ENCODE results near the gene PSMD4. TPM values are rescaled to one million over a fixed set of nuclear protein-coding genes. Genes with fewer than 3 reads are reported as not detected.
A peak's percentile ranks its signal among the peaks of the same experiment; 100 is the strongest.
"Not testable (repeated sequence)": the region's sequence is repeated elsewhere in the genome, so short reads cannot be mapped to it uniquely, and the experiment has no call there.

Gene PSMD4
- 164 TPM for total RNA-seq
- long read RNA-seq, transcript PSMD4-202 (10 exons, 1,350 nt): major isoform, 108 of 130 reads
- long read RNA-seq, transcript PSMD4-201 (10 exons, 1,333 nt): minor isoform, 11 of 130 reads
- long read RNA-seq, partial matches to known transcripts: 2 of 130 reads
- long read RNA-seq, other reads (novel, unspliced or antisense): 9 of 130 reads

DNA sequence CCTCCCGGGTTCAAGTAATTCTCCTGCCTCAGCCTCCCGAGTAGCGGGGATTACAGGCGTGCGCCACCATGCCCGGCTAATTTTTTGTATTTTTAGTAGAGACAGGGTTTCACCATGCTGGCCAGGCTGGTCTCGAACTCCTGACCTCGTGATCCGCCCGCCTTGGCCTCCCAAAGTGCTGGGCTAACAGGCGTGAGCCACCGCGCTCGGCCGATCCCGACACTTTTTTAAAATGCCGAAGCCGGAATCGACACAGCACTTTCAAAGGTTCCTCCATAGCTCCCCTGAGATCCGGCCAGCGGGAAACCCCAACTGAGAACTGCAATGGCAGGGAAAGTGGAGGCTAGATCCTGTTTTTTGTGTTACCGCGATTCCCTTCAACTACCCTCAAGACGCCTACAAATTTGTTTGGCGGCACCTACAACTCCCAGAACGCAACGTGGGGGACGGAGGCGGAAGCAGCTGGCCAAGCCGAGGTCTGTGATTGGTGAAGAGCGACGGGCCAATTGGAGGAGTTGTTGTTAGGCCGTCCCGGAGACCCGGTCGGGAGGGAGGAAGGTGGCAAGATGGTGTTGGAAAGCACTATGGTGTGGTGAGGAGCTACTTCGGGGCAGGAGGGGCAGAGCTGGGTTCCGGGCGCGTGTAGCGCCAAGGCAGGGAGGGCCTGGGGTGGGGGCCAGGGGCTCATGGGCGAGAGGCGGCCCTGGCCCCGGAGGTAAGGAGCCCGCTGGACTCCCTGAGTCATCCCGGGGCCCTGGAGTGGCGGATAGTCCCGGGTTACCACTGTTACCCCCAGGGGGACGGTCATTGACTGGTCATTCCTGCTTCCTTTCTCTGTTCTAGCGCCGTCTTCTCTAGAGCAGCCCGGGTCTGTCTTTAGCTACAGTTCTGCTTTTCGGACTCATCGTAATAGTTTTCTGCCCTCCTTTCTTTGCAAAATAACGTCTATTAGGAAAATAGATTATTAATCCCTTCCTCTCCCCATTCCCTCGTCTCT, at the start of gene PSMD4:
Gene PSMD4 (plus strand): TSS at position 518 of the 997 bp plus-strand sequence. CDS start 49 bp downstream, at position 567.
- peak; percentile 95 for DNase-seq (ENCODE audit: missing footprints)
- peak; percentile 99 for ATAC-seq
- intact Hi-C loops (cut with DNase I): loop anchor here (2.0 to 10.0 kb wide), 2 partner anchors 56 to 160 kb away; partner anchors contain the start of gene PIP5K1A

DNA sequence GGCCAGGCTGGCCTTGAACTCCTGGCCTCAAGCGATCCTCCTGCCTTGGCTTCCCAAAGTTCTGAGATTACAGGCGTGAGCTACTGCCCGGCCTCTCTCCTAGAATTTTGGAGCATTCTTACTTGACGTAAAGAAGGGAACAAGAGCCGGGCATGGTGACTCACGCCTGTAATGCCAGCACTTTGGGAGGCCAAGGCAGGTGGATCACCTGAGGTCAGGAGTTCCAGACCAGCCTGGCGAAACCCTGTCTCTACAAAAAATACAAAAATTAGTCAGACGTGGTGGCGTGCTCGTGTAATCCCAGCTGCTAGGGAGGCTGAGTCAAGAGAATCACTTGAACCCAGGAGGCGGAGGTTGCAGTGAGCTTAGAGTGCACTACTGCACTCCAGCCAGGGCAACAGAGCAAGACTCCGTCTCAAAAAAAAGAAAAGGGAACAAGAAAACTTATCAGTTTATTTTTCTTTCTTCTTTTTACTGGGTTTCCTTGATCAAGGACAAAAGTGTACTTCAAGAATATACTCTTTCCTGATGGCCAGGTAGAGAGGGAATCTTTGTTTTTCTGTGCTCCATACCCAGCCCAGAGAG, 49.1 kb upstream of the PSMD4 start:
- DNase-seq (ENCODE audit: missing footprints); ATAC-seq; intact Hi-C loops (cut with DNase I): not testable (repeated sequence)

DNA sequence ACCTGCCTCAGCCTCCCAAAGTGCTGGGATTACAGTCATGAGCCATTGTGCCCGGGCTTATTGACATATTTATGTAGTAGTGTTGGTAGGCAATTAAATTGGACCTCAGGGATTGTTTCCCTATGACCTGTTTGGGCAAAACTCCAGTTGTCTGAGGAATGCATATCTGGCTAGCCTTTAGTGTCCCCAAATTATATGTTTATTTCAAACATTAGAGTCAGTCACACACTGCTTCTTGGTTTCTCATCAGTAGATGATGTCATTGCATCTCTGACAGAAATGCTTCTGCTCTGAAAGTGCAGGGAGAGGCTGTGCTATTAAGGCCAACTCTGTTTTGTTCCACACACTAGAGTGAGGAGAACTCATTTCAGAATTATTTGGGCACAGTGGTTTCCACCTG, 43.7 kb upstream of the PSMD4 start:
- ATAC-seq (no peak), DNase-seq (ENCODE audit: missing footprints) (no peak)
- intact Hi-C loops (cut with DNase I): no loop called here

DNA sequence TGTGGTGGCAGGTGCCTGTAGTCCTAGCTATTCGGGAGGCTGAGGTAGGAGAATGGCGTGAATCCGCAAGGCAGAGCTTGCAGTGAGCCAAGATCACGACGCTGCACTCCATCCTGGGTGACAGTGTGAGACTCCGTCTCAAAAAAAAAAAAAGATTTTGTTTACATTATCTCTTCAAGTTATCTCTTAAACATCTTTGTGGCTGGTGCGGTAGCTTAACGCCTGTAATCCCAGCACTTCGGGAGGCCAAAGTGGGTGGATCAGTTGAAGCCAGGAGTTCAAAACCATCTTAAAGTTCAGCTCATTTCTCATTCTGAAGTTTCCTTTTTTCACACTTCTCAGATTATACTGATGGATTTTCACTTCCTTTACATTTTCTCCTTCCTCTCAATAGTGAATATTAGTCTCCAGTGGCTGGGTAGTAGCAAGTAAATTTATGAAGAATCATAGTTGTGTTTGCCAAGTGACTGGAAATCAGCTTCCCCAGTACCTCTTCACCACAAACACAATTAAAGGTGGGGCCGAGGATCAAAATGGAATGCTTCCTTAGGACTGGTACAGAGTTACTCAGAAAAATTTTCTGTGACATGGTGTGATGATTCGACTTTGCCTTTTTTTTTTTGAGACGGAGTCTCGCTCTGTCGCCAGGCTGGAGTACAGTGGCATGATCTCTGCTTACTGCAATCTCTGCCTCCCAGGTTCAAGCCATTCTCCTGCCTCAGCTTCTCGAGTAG, 42.4 kb upstream of the PSMD4 start:
- intact Hi-C loops (cut with DNase I): no loop called here
- DNase-seq (ENCODE audit: missing footprints) (no peak), ATAC-seq (no peak)

DNA sequence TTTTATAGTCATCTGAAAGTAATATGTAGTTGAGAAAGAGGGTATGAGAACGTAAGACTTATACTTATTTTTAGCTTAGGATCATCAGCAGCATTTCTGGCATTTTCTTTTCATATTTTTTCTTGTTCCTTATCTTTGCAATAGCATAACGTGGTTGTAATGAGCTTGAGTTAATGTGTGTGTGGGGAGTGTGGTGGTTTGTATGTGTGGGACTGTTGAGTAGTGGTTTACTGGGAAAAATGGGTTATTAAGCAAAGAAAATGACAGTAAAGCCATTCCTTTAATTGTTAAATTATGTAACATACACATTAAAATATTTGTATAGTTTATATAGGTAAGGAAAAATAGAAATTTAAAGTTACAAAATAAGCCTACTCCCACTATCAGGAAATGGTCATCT, 41.0 kb upstream of the PSMD4 start:
- DNase-seq (ENCODE audit: missing footprints) (no peak), ATAC-seq (no peak)
- intact Hi-C loops (cut with DNase I): no loop called here

DNA sequence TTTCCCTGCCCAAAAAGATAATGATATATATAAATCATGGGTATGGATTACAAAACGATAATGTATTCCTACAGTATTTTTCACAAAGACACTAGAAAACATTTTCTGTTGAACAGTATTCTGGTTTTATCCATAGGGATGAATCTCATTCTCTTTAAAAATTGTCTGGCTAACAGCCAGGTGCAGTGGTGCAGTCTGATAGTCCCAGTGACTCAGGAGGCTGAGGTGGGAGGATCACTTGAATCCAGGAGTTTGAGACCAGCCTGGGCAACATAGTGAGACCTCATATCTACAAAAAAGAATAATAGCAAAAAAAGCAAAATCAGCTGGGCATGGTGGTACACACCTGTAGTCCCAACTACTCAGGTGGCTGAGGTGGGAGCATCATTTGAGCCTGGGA, 32.9 kb upstream of the PSMD4 start:
- no peak for ATAC-seq
- no peak for DNase-seq (ENCODE audit: missing footprints)
- intact Hi-C loops (cut with DNase I): no loop called here

DNA sequence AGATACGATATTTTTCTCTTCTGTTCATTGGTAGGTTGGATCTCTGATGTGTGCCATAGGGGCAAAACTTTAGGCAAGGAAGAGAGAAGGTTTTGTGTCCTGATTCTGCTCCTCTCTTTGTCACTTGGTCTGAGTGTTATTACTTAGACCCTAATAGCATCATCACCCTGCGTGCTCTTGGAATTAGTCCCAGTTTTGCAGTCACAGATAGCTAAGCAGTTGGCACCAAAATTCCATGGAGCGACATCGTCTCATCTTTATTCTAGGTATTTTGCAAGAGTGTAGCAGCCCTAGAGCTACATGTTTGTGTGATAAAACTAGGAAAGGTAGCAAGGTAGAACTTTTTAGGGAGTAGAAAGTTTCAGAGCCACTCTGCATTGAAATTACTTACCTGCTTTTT, 32.4 kb upstream of the PSMD4 start:
- DNase-seq (ENCODE audit: missing footprints) (no peak), ATAC-seq (peak; percentile 46)
- intact Hi-C loops (cut with DNase I): no loop called here

DNA sequence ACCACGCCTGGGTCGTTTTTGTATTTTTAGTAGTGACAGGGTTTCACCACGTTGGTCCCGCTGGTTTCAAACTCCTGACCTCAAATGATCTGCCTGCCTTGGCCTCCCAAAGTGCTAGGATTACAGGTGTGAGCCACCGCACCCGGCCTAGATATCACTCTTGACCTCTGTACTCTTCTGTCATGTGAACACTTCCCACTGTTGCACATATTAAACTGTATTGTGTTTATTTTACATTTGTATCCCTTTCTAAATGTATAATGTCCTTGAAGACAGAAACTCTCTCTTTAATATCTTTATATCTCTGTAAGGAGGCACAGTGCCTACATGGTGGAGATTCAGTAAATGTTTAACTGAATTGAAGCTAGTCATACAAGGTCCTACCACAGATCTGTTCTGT, 19.3 kb upstream of the PSMD4 start:
- intact Hi-C loops (cut with DNase I): no loop called here
- no peak for DNase-seq (ENCODE audit: missing footprints)
- ATAC-seq: no peak

DNA sequence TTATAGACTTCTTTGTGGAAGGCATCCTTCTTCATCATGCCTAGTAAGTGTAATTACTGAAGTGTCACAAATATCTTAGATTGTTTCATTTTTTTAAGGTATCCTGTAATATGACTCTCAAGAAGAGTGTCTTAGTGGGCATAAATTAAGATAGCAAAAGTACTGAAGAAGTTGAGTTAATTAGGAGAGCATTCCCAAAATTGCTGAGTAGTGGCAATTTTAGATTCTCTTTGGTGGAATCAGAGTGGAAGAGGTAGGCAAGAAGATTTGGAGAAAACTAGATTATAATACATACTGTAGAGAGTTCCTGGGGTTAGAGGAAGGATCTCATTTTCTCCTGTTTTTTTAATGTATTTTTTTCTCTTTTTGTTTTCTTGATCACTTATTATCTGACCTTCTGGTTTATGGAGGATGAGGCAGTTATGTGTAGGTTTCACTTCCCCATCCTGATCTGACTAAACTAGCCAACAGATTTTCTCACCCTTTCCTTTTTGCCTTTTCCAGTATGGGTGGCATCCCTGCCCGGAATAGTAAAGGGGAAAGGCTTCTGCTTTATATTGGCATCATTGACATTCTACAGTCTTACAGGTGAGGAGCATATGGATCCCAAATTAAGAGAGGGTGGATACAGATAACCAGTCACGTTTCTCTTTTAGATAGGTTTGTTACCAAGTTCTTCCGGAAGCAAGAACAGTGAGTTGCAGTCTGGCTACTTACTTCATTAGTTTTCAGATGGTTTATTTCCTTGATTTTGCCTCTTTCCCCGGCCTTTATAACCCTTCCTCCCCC, 16.7 kb upstream of the PSMD4 start:
- intact Hi-C loops (cut with DNase I): no loop called here
- DNase-seq (ENCODE audit: missing footprints) (no peak), ATAC-seq (no peak)

DNA sequence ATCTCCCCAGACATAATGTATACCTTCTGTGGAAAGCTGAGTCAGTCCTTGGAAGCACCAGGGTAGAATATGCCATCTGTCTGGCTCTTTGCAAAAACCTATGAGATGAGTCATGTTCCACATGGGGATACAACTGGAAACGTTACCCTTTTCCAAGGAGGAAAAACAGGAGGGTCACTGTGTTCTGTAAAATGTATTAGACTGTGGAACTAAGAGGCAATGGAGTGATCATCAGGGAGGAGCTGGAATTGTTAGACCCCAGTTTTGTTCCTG, 16.1 kb upstream of the PSMD4 start:
- no peak for DNase-seq (ENCODE audit: missing footprints)
- no peak for ATAC-seq
- intact Hi-C loops (cut with DNase I): no loop called here

DNA sequence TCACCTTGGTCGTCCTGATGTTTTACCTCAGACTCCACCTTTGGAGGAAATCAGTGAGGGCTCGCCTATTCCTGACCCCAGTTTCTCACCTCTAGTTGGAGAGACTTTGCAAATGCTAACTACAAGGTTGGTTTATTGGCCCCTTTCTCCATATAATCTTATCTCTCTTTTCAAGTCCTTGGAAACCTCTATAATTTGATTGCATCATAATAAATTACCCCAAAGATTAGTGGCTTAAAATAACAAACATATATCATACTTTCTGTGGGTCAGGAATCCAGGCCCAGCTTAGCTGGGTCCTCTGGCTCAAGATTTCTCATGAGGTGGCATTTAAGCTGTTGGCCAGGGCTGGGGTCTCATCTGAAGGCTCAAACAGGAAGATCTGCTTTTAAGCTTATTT, 12.1 kb upstream of the PSMD4 start:
- DNase-seq (ENCODE audit: missing footprints) (no peak), ATAC-seq (no peak)
- intact Hi-C loops (cut with DNase I): no loop called here

DNA sequence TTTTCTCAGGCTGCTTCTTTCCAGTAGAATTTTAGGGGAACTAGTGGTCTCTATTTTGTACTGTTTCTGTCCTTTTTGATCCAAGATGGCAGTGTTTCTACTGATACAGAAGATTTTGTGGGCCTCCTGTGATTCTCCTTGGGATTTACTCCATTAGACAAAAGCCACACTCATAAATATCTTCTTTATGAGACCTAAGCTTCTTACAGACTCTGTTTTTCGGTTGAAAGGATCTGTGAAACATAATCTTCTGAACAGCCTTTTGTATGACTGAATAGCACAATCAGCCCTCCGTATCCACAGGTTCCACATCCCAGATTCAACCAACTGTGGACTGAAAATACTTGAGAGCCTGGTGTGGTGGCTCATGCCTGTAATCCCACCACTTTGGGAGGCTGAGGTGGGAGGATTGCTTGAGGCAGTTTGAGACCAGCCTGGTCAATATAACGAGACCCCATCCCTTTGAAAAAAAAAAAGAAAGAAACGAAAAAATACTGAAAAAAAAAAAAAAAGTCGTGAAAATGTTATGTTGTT, 10.8 kb upstream of the PSMD4 start:
- ATAC-seq (no peak), DNase-seq (ENCODE audit: missing footprints) (no peak)
- intact Hi-C loops (cut with DNase I): no loop called here

DNA sequence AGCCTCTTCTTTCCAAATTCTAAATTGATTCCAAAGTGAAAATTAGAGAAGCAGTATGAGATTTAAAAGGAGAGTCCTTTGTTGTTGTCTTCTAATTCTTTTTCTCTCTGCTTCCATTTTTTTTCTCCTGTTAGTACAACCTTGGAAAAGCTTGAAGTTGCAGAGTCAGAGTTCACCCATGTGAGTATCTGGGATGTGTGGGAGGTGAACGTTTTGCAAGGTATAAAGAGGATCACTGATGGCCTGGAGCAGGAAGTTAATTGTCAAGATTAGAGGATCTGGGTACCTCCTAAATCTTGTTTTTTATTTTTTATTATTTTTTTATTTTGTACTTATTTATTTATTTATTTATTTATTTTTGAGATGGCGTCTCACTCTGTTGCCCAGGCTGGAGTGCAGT, 7.7 kb upstream of the PSMD4 start:
- no peak for ATAC-seq
- intact Hi-C loops (cut with DNase I): no loop called here
- DNase-seq (ENCODE audit: missing footprints): no peak

DNA sequence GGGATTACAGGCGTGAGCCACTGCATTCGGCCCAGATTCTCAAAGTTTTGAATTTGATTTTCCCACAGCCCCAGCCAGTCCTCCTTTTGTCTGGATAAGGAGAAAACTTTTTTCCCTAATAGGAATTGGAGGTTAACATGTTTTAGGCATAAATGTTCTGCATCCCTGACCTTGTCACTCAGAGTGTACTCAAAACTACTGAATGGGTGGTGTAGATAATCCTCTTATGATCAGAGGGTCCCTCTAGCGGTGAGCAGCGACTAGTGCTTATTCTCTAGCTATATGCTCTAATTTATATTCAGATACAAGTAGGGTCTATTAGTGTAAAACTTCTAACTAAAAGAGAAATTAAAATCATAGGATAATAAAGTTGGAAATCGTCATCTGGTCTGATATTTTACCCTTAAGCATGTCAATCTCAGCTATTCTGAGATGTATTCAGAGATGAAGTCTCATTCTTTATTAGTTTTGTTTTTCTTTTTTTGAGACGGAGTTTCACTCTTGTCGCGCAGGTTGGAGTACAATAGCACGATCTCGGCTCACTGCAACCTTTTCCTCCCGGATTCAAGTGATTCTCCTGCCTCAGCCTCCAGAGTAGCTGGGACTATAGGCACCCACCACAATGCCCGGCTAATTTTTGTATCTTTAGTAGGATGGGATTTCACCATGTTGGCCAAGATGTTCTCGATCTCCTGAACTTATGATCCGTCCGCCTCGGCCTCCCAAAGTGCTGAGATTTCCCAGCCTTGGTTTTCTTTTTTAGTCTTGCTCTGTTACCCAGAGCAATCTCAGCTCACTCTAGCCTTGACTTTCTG, 2.7 kb upstream of the PSMD4 start:
- DNase-seq (ENCODE audit: missing footprints) (peak; percentile 76), ATAC-seq (peak; percentile 40)
- intact Hi-C loops (cut with DNase I): loop anchor here (10.0 kb wide), 1 partner anchor 157 kb away; no protein-coding TSS in a partner anchor

DNA sequence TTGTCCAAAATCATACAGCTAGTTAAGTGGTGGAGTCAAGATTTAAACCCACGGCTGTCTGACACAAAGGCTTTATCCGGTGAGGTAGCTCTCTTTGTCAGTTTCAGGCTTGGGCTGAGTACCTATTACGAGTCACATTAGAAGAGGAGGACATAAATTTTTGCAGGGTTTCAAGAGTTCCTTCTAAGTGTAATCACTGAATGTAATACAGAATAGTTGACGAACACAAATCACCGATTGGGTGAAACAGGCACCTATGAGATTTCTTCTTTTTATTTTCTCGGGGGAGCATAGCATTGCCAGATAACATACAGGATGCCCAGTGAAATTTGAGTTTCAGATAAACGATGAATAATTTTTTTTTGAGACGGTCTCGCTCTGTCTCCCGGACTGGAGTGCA, 847 bp downstream of the PSMD4 start:
- ATAC-seq (no peak), DNase-seq (ENCODE audit: missing footprints) (no peak)
- intact Hi-C loops (cut with DNase I): loop anchor here (2.0 to 10.0 kb wide), 2 partner anchors 57 to 161 kb away; partner anchors contain the start of gene PIP5K1A

DNA sequence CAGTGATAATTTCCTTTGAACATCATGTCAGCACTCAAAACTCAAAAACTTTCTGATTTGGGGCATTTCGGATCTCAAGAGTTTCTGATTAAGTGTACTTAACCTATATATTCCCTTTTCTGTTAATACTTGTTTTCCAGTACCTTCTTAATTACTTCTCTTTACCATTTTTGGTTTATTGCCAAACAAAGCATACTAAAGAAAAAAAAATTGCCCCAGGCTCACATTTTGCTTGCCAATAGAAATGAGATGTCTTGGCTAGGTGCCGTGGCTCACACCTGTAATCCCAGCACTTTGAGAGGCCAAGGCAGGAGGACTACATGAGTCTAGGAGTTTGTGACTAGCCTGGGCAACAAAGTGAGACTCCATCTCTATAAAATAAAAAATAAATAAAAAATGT, 4.8 kb downstream of the PSMD4 start:
- ATAC-seq (no peak), DNase-seq (ENCODE audit: missing footprints) (no peak)
- intact Hi-C loops (cut with DNase I): loop anchor here (10.0 kb wide), 1 partner anchor 165 kb away; no protein-coding TSS in a partner anchor

DNA sequence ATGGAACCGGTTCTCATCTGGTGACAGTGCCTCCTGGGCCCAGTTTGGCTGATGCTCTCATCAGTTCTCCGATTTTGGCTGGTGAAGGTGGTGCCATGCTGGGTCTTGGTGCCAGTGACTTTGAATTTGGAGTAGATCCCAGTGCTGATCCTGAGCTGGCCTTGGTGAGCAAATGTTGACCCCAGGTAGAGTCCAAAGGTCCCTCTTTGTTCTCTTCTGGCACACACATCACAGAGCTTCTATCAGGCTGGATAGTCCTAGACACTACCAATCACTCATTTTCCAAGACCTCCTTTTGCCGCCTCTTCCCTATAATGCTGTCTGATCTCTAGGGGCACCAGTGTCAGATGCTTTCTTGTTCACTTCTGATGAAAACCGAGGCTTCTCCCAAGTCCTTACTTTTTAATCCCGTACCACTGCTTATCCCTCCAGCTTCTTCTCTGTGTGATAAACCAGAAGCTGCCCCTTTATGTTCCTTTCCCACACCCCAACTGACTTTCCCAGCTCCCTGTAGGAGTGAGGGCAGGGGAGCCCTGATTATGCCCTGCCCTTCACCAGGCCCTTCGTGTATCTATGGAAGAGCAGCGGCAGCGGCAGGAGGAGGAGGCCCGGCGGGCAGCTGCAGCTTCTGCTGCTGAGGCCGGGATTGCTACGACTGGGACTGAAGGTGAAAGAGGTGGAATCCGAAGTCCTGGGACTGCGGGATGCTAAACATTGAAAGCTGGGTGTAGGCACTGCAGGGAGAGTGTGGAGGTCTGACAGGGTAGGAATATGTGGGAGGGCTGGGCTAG, 11.1 kb downstream of the PSMD4 start:
- intact Hi-C loops (cut with DNase I): no loop called here
- no peak for ATAC-seq

More for the DNA sequence above, 11.1 kb downstream of the PSMD4 start:
- no peak for DNase-seq (ENCODE audit: missing footprints)
